ENCODE measurements around the gene PAPLN.

The PAPLN gene

DNA sequence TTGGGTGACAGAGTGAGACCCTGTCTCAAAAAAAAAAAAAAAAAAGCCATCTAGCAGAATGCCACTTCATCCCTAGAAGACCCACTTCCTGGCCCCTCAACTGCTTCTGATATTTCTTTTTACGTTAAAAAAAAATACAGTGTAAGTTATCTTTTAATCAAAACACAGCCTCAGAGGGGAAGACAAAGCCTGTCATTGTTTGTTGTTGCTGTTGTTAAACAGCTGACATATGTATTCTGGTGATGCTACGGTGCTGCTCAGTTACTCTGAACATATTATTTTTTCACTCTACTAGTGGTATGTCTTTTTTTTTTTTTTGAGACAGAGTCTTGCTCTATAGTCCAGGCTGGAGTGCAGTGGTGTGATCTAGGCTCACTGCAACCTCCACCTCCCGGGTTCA lies 75.4 kb downstream of the PAPLN start:
- TF ChIP-seq ZFP3 (CRISPR knock-in tag; IDR thresholded peaks at IDR 0.05) = no peak
- TF ChIP-seq OSR1 (CRISPR knock-in tag; IDR thresholded peaks at IDR 0.05) = no peak
- TF ChIP-seq TCF4 (CRISPR knock-in tag; IDR thresholded peaks at IDR 0.05; ENCODE audit: borderline replicate concordance) = no peak
- TF ChIP-seq ZNF8 (CRISPR knock-in tag; IDR thresholded peaks at IDR 0.05) = no peak
- TF ChIP-seq, protein P1, sequence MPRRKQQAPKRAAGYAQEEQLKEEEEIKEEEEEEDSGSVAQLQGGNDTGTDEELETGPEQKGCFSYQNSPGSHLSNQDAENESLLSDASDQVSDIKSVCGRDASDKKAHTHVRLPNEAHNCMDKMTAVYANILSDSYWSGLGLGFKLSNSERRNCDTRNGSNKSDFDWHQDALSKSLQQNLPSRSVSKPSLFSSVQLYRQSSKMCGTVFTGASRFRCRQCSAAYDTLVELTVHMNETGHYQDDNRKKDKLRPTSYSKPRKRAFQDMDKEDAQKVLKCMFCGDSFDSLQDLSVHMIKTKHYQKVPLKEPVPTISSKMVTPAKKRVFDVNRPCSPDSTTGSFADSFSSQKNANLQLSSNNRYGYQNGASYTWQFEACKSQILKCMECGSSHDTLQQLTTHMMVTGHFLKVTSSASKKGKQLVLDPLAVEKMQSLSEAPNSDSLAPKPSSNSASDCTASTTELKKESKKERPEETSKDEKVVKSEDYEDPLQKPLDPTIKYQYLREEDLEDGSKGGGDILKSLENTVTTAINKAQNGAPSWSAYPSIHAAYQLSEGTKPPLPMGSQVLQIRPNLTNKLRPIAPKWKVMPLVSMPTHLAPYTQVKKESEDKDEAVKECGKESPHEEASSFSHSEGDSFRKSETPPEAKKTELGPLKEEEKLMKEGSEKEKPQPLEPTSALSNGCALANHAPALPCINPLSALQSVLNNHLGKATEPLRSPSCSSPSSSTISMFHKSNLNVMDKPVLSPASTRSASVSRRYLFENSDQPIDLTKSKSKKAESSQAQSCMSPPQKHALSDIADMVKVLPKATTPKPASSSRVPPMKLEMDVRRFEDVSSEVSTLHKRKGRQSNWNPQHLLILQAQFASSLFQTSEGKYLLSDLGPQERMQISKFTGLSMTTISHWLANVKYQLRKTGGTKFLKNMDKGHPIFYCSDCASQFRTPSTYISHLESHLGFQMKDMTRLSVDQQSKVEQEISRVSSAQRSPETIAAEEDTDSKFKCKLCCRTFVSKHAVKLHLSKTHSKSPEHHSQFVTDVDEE (CRISPR knock-in tag; IDR thresholded peaks at IDR 0.05) = no peak
- TF ChIP-seq ZNF565 (CRISPR knock-in tag; conservative IDR thresholded peaks at IDR 0.05; ENCODE audit: low read depth) = no peak
- TF ChIP-seq ZC3H10 (CRISPR knock-in tag; IDR thresholded peaks at IDR 0.05) = no peak
- TF ChIP-seq TOX (CRISPR knock-in tag; IDR thresholded peaks at IDR 0.05; ENCODE audit: borderline replicate concordance) = no peak
- TF ChIP-seq ESRRG (CRISPR knock-in tag; IDR thresholded peaks at IDR 0.05) = no peak
- TF ChIP-seq RARB (CRISPR knock-in tag; IDR thresholded peaks at IDR 0.05) = no peak
- ATAC-seq = no peak

DNA sequence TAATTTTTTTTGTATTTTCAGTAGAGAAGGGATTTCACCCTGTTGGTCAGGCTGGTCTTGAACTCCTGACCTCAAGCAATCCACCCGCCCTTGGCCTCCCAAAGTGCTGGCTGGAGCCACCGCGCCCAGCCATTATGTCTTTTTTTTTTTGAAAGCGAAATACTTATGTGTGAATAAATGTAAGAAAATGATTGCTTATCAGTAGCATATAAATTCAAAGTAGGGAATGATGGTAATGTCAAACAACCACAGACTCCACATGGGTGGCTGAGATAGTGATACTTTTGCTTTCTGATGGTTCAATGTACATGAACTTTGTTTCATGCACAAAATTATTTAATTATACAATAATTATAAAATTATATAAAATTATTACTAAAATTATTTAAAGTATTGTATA lies 75.8 kb downstream of the PAPLN start:
- TF ChIP-seq ZC3H10 (CRISPR knock-in tag; IDR thresholded peaks at IDR 0.05) (no peak), OSR1 (CRISPR knock-in tag; IDR thresholded peaks at IDR 0.05) (no peak), SNAI2 (CRISPR knock-in tag; IDR thresholded peaks at IDR 0.05) (no peak), ZNF8 (CRISPR knock-in tag; IDR thresholded peaks at IDR 0.05) (no peak), ZFP3 (CRISPR knock-in tag; IDR thresholded peaks at IDR 0.05) (no peak), ESRRG (CRISPR knock-in tag; IDR thresholded peaks at IDR 0.05) (no peak), GLIS3 (CRISPR knock-in tag; IDR thresholded peaks at IDR 0.05) (no peak), ISL1 (CRISPR knock-in tag; IDR thresholded peaks at IDR 0.05) (no peak), TCF4 (CRISPR knock-in tag; IDR thresholded peaks at IDR 0.05; ENCODE audit: borderline replicate concordance) (no peak), ZNF70 (CRISPR knock-in tag; IDR thresholded peaks at IDR 0.05) (no peak)
- TF ChIP-seq, protein P2, sequence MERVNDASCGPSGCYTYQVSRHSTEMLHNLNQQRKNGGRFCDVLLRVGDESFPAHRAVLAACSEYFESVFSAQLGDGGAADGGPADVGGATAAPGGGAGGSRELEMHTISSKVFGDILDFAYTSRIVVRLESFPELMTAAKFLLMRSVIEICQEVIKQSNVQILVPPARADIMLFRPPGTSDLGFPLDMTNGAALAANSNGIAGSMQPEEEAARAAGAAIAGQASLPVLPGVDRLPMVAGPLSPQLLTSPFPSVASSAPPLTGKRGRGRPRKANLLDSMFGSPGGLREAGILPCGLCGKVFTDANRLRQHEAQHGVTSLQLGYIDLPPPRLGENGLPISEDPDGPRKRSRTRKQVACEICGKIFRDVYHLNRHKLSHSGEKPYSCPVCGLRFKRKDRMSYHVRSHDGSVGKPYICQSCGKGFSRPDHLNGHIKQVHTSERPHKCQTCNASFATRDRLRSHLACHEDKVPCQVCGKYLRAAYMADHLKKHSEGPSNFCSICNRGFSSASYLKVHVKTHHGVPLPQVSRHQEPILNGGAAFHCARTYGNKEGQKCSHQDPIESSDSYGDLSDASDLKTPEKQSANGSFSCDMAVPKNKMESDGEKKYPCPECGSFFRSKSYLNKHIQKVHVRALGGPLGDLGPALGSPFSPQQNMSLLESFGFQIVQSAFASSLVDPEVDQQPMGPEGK (CRISPR knock-in tag; IDR thresholded peaks at IDR 0.05; ENCODE audit: borderline replicate concordance) = no peak
- TF ChIP-seq, protein P1 (CRISPR knock-in tag; IDR thresholded peaks at IDR 0.05) = no peak
- ATAC-seq = no peak

DNA sequence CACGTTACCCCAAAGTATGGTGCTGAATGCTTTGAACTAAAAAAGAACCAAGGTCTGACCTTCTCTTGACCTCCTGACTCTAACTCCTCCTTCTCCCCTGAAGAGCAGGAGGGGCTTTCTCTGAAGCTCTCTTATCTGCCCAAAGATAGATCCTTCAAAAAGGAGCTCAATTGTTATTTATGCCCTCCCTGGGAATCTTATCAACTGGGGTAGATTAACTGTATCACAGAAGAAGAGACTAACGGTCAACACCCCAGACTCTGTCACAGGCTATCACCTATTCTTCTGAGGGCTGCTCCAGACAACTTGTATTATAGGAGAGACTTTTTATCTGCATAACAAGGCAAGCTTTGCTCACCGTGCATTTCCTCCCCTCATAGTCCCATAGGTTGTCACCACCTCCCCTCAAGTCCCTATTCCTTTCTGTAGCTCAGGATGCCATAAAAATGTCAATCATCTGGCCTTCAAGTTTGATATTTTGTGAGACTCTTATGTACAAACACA lies 86.6 kb downstream of the PAPLN start:
- no peak for TF ChIP-seq BACH2 (CRISPR knock-in tag; IDR thresholded peaks at IDR 0.05; ENCODE audit: borderline replicate concordance)
- no peak for TF ChIP-seq ZNF565 (CRISPR knock-in tag; conservative IDR thresholded peaks at IDR 0.05; ENCODE audit: low read depth)
- TF ChIP-seq ZC3H10 (CRISPR knock-in tag; IDR thresholded peaks at IDR 0.05) = no peak
- TF ChIP-seq, protein P3, sequence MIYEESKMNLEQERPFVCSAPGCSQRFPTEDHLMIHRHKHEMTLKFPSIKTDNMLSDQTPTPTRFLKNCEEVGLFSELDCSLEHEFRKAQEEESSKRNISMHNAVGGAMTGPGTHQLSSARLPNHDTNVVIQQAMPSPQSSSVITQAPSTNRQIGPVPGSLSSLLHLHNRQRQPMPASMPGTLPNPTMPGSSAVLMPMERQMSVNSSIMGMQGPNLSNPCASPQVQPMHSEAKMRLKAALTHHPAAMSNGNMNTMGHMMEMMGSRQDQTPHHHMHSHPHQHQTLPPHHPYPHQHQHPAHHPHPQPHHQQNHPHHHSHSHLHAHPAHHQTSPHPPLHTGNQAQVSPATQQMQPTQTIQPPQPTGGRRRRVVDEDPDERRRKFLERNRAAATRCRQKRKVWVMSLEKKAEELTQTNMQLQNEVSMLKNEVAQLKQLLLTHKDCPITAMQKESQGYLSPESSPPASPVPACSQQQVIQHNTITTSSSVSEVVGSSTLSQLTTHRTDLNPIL (CRISPR knock-in tag; IDR thresholded peaks at IDR 0.05; ENCODE audit: low read depth) = no peak
- TF ChIP-seq RARB (CRISPR knock-in tag; IDR thresholded peaks at IDR 0.05) = no peak
- ATAC-seq = no peak

All from SK-N-SH treated with all-trans-retinoic acid at 6 μM for 48 hours (cell line).